ENCODE results near the gene NIT1.

NIT1 gene

GRCh38 chr1:161130266-161130665 is 12.4 kb downstream of the NIT1 start:
- in situ Hi-C loops (cut with HindIII; ENCODE audit: low sequenced_read_pairs): no loop called here
- peak overlapping the region; percentile 93 for H3K4me3 ChIP-seq (ENCODE audit: low read depth, low read length)
- no peak for DNase-seq (ENCODE audit: low read depth)

GRCh38 chr1:161131523-161132409 is 13.9 kb downstream of the NIT1 start:
- peak overlapping the region; percentile 93 for H3K4me3 ChIP-seq (ENCODE audit: low read depth, low read length)
- no peak for TF ChIP-seq CTCF (IDR thresholded peaks at IDR 0.05; ENCODE audit: low read depth, low read length, missing control alignments)
- no peak for DNase-seq (ENCODE audit: low read depth)
- in situ Hi-C loops (cut with HindIII; ENCODE audit: low sequenced_read_pairs): no loop called here

More at GRCh38 chr1:161130266-161130665, 12.4 kb downstream of the NIT1 start:
- TF ChIP-seq CTCF (IDR thresholded peaks at IDR 0.05; ENCODE audit: low read depth, low read length, missing control alignments): no peak

GRCh38 chr1:161132410-161133219 is 14.7 kb downstream of the NIT1 start, which contains the start of gene DEDD:
DEDD (minus strand) TSS chr1:161132667; CDS start chr1:161124462, 8,205 bp downstream.
- TF ChIP-seq CTCF (IDR thresholded peaks at IDR 0.05; ENCODE audit: low read depth, low read length, missing control alignments): no peak
- DNase-seq (ENCODE audit: low read depth): peak; percentile 93
- in situ Hi-C loops (cut with HindIII; ENCODE audit: low sequenced_read_pairs): no loop called here
- peak within 1 kb of the TSS; percentile 93 for H3K4me3 ChIP-seq (ENCODE audit: low read depth, low read length)

GRCh38 chr1:161133220-161133740 is 15.4 kb downstream of the NIT1 start:
- H3K4me3 ChIP-seq (ENCODE audit: low read depth, low read length): peak overlapping the region; percentile 93
- no peak for DNase-seq (ENCODE audit: low read depth)
- in situ Hi-C loops (cut with HindIII; ENCODE audit: low sequenced_read_pairs): no loop called here
- no peak for TF ChIP-seq CTCF (IDR thresholded peaks at IDR 0.05; ENCODE audit: low read depth, low read length, missing control alignments)

- TF ChIP-seq CTCF (IDR thresholded peaks at IDR 0.05; ENCODE audit: low read depth, low read length, missing control alignments): no peak
- no peak for DNase-seq (ENCODE audit: low read depth)
- H3K4me3 ChIP-seq (ENCODE audit: low read depth, low read length): no peak overlapping the region
- in situ Hi-C loops (cut with HindIII; ENCODE audit: low sequenced_read_pairs): no loop called here
Measured at GRCh38 chr1:161137881-161138280, 20.0 kb downstream of the NIT1 start.

- in situ Hi-C loops (cut with HindIII; ENCODE audit: low sequenced_read_pairs): no loop called here
- no peak for TF ChIP-seq CTCF (IDR thresholded peaks at IDR 0.05; ENCODE audit: low read depth, low read length, missing control alignments)
- no peak for DNase-seq (ENCODE audit: low read depth)
- H3K4me3 ChIP-seq (ENCODE audit: low read depth, low read length): no peak overlapping the region
Measured at GRCh38 chr1:161138431-161138830, 20.5 kb downstream of the NIT1 start.

Data from astrocyte of the cerebellum (primary cell).